ENCODE results near the gene PXMP2.

Gene PXMP2

GRCh38 chr12:132698341-132698740 is 11.0 kb downstream of the PXMP2 start:
- DNase-seq = no peak

DNA sequence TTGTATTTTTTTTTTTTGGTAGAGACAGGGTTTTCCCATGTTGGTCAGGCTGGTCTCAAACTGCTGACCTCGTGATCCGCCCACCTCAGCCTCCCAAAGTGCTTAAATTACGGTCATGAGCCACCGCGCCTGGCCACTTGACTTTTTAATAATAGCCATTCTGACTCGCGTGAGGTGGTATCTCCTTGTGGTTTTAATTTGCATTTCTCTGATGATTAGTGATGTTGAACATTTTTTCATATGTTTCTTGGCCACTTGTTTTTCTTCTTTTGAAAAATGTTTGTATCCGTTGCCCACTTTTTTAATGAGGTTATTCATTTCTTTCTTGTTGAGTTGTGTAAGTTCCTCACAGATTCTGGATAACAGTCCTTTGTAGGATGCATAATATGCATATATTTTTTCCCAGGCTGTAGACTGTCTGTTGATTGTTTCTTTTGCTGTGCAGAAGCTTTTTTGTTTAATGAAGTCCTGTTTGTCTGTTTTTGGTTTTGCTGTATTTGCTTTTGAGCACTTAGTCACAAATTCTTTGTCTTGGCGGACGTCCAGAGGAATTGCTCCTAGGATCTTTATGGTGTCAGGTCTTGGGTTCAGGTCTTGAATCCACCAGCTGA is 12.9 kb downstream of the PXMP2 start:
- DNase-seq = no peak

- no peak for DNase-seq
Measured at GRCh38 chr12:132702640-132703039, 15.3 kb downstream of the PXMP2 start.

- no peak for DNase-seq
Measured at GRCh38 chr12:132703641-132704040, 16.3 kb downstream of the PXMP2 start.

- no peak for DNase-seq
Measured at GRCh38 chr12:132707241-132707640, 19.9 kb downstream of the PXMP2 start.

GRCh38 chr12:132708150-132708549 is 20.8 kb downstream of the PXMP2 start:
- DNase-seq = no peak

GRCh38 chr12:132710043-132710404 is 22.6 kb downstream of the PXMP2 start:
- no peak for DNase-seq

- DNase-seq = peak; percentile 67
Measured at GRCh38 chr12:132710405-132711079, 23.2 kb downstream of the PXMP2 start, which contains the start of gene PGAM5. Gene PGAM5, plus strand, starts transcription at chr12:132710842. Its CDS starts 35 bp downstream, at chr12:132710877.

DNA sequence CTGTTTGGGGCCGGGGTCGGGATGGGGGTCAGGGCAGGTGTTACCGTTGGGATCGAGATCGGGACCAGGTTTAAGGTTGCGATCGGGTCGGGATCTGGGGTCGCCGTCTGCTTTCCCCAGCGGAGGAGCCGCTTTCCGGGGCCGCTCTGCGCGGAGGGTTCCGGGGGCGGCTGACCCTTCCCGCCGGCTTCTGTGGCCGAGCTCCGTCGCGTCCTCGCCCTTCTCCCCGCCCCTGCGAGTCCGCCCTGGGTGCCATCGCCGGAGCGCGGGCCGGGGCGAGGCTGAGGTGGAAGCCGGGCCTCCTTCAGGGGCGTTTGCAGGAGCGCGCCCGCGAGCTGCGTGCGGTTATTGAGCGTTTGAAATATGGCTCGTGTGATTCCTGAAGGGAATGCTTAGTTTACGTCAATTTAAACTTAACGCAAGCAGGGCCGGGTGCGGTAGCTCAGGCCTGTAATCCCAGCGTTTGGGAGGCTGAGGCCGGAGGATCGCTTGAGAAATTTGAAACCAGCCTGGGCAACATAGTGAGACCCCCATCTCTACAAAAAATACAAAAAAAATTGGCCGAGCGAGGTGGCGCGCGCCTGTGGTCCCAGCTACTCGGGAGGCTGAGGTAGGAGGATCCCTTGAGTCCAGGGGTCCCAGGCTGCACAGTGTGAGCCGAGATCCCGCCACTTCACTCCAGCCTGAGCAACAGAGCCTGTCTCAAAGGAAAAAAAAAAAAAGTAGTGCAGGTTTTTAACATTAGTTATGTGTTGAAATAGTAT is 23.9 kb downstream of the PXMP2 start:
- no peak for DNase-seq

DNA sequence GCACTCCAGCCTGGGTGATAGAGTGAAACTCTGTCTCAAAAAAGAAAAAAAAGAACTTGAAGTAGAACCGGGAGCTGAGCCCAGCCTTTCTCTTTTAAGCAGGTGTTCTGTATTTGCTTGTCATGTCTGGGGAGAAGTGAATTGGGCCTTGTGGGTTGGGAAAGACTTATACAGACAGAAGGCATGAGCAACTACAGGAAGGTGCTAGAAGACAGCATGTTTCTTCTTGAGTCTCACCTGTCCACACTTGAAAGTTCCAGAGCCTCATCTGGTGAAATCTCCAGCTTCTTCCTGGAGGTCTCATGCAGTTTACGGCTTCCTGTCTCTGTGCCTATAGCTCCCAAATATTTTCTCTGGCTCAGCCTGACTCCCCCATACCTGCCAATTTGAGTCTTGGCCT is 25.7 kb downstream of the PXMP2 start:
- no peak for DNase-seq

GRCh38 chr12:132715874-132716273 is 28.5 kb downstream of the PXMP2 start:
- DNase-seq = no peak

- DNase-seq = no peak
Measured at GRCh38 chr12:132716356-132716755, 29.0 kb downstream of the PXMP2 start.

GRCh38 chr12:132717011-132717410 is 29.6 kb downstream of the PXMP2 start:
- DNase-seq = no peak

GRCh38 chr12:132717531-132718387 is 30.4 kb downstream of the PXMP2 start:
- DNase-seq = no peak

- DNase-seq = no peak
Measured at GRCh38 chr12:132718644-132719043, 31.3 kb downstream of the PXMP2 start.

- no peak for DNase-seq
Measured at GRCh38 chr12:132719141-132719953, 32.0 kb downstream of the PXMP2 start.

DNA sequence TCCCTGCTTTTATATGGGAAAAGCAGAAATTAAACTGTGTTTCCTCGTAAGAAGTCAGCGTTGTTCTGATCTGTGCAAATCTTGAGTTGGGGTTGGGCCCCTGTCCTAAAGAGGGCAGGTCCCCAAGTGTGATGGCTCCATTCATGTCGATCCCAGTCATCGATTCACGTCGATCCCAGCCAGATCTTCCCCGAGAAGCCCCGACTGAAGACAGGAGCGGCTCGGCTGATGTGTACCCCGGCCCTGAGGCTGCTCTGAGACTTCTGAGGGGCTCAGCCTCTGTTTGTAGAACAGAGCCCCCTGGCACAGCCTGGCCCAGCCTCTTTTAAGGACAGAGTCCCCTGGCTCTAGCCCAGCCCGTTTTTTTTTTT is 32.6 kb downstream of the PXMP2 start:
- no peak for DNase-seq

GRCh38 chr12:132720606-132721345 is 33.4 kb downstream of the PXMP2 start:
- DNase-seq = no peak

- DNase-seq = no peak
Measured at GRCh38 chr12:132723015-132723763, 35.8 kb downstream of the PXMP2 start.

GRCh38 chr12:132723764-132724140 is 36.4 kb downstream of the PXMP2 start:
- no peak for DNase-seq

All from NCI-H1417 treated with DMSO at 0.1 percent for 48 hours (cell line).